ENCODE results near the gene LIMS3. TPM values are rescaled to one million over a fixed set of nuclear protein-coding genes. Genes with fewer than 3 reads are reported as not detected.
"Not testable (repeated sequence)": the region's sequence is repeated elsewhere in the genome, so short reads cannot be mapped to it uniquely, and the experiment has no call there.

LIMS3 gene
- total and polyA plus RNA-seq, 4 experiments from 2014 or later, result 3.6 to 6.6 (median 4.4) TPM

- not testable (repeated sequence) for H3K4me1 Mint-ChIP-seq, H3K27me3 Mint-ChIP-seq, DNase-seq
Measured at GRCh38 chr2:109965482-109965881, 67.0 kb downstream of the LIMS3 start.

GRCh38 chr2:109966107-109966736, 67.7 kb downstream of the LIMS3 start:
- H3K4me1 Mint-ChIP-seq; H3K9me3 Mint-ChIP-seq; CTCF ChIA-PET (ENCODE audit: partially characterized antibody); DNase-seq; POLR2A ChIA-PET (ENCODE audit: partially characterized antibody); H3K4me3 ChIP-seq (ENCODE audit: low read length in 2 of 2); H3K9me3 ChIP-seq (ENCODE audit: control insufficient read depth in 1 of 2, low read length in 2 of 2); H3K4me3 Mint-ChIP-seq; H3K27me3 ChIP-seq (ENCODE audit: insufficient read depth, low read length); H3K27ac ChIP-seq (ENCODE audit: low read depth, low read length); H3K36me3 Mint-ChIP-seq; intact Hi-C loops (cut with micrococcal nuclease); H3K36me3 ChIP-seq (ENCODE audit: insufficient read depth, low read length); H3K4me1 ChIP-seq (ENCODE audit: insufficient read depth, low read length); H3K27me3 Mint-ChIP-seq; H3K27ac Mint-ChIP-seq: not testable (repeated sequence)

More at GRCh38 chr2:109965482-109965881, 67.0 kb downstream of the LIMS3 start:
- intact Hi-C loops (cut with micrococcal nuclease); H3K27me3 ChIP-seq (ENCODE audit: insufficient read depth, low read length); H3K9me3 Mint-ChIP-seq; H3K36me3 ChIP-seq (ENCODE audit: insufficient read depth, low read length); H3K4me3 Mint-ChIP-seq; CTCF ChIA-PET (ENCODE audit: partially characterized antibody); H3K27ac ChIP-seq (ENCODE audit: low read depth, low read length); H3K9me3 ChIP-seq (ENCODE audit: control insufficient read depth in 1 of 2, low read length in 2 of 2); H3K4me1 ChIP-seq (ENCODE audit: insufficient read depth, low read length); H3K36me3 Mint-ChIP-seq; H3K27ac Mint-ChIP-seq; H3K4me3 ChIP-seq (ENCODE audit: low read length in 2 of 2); POLR2A ChIA-PET (ENCODE audit: partially characterized antibody): not testable (repeated sequence)

DNA sequence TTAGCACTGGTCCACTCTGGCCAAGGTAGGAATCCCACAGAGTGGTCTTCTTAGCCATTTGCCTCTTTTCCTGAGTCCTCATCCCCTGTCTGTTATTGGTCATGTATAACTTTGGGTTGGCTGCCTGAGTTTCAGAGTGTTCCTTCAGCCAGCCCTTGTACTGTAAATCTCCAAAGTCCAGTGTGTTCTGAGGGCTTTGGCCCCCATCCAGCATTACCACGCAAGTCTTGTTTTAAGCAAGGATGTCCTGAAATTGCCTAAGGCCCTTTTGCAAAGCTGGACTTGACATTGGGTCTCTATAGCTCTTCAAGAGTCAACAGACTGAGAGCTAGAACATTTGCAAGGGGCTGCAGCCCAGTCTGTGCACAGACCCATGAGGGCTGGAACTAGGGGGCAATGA, 68.4 kb downstream of the LIMS3 start:
- H3K4me3 ChIP-seq (ENCODE audit: low read length in 2 of 2); H3K27me3 ChIP-seq (ENCODE audit: insufficient read depth, low read length); H3K4me1 ChIP-seq (ENCODE audit: insufficient read depth, low read length); H3K27ac Mint-ChIP-seq; intact Hi-C loops (cut with micrococcal nuclease); H3K4me1 Mint-ChIP-seq; CTCF ChIA-PET (ENCODE audit: partially characterized antibody); H3K9me3 ChIP-seq (ENCODE audit: control insufficient read depth in 1 of 2, low read length in 2 of 2); H3K36me3 Mint-ChIP-seq; POLR2A ChIA-PET (ENCODE audit: partially characterized antibody); H3K27me3 Mint-ChIP-seq; H3K36me3 ChIP-seq (ENCODE audit: insufficient read depth, low read length); H3K27ac ChIP-seq (ENCODE audit: low read depth, low read length); DNase-seq; H3K9me3 Mint-ChIP-seq; H3K4me3 Mint-ChIP-seq: not testable (repeated sequence)

GRCh38 chr2:109969864-109970263, 71.4 kb downstream of the LIMS3 start:
- H3K4me3 ChIP-seq (ENCODE audit: low read length in 2 of 2); CTCF ChIA-PET (ENCODE audit: partially characterized antibody); DNase-seq; POLR2A ChIA-PET (ENCODE audit: partially characterized antibody); H3K36me3 ChIP-seq (ENCODE audit: insufficient read depth, low read length); H3K9me3 Mint-ChIP-seq; H3K36me3 Mint-ChIP-seq; H3K4me3 Mint-ChIP-seq; H3K9me3 ChIP-seq (ENCODE audit: control insufficient read depth in 1 of 2, low read length in 2 of 2); H3K4me1 Mint-ChIP-seq; H3K27ac Mint-ChIP-seq; intact Hi-C loops (cut with micrococcal nuclease); H3K4me1 ChIP-seq (ENCODE audit: insufficient read depth, low read length); H3K27ac ChIP-seq (ENCODE audit: low read depth, low read length); H3K27me3 ChIP-seq (ENCODE audit: insufficient read depth, low read length); H3K27me3 Mint-ChIP-seq: not testable (repeated sequence)

- H3K9me3 ChIP-seq (ENCODE audit: control insufficient read depth in 1 of 2, low read length in 2 of 2); H3K4me3 ChIP-seq (ENCODE audit: low read length in 2 of 2); H3K27me3 Mint-ChIP-seq; H3K36me3 Mint-ChIP-seq; H3K9me3 Mint-ChIP-seq; H3K27ac Mint-ChIP-seq; CTCF ChIA-PET (ENCODE audit: partially characterized antibody); DNase-seq; H3K4me1 Mint-ChIP-seq; intact Hi-C loops (cut with micrococcal nuclease); H3K36me3 ChIP-seq (ENCODE audit: insufficient read depth, low read length); H3K27ac ChIP-seq (ENCODE audit: low read depth, low read length); H3K4me3 Mint-ChIP-seq; H3K4me1 ChIP-seq (ENCODE audit: insufficient read depth, low read length); H3K27me3 ChIP-seq (ENCODE audit: insufficient read depth, low read length); POLR2A ChIA-PET (ENCODE audit: partially characterized antibody): not testable (repeated sequence)
Measured at GRCh38 chr2:109971710-109972109, 73.2 kb downstream of the LIMS3 start.

Other genes starting within 250 kb of the LIMS3 start
- gene RGPD5, start 104.4 kb upstream of the LIMS3 start, total RNA-seq, result 10 to 100 TPM; 71.8 to 72.5 TPM
- 1 to 10 TPM; 2.2 to 3.7 TPM for gene RGPD5, start 104.4 kb upstream of the LIMS3 start, polyA plus RNA-seq
- gene MALL, start 217.1 kb downstream of the LIMS3 start, total RNA-seq, result not detected
- not detected for gene MALL, start 217.1 kb downstream of the LIMS3 start, polyA plus RNA-seq